Neural progenitor cell (in vitro differentiated cells): Measurements from ENCODE around the gene TMEM263.

Source experiments
- CTCF ChIP-seq: fragments of 200-600 bp; sonication (generic); IDR thresholded peaks from 2 replicates; pipeline ENCODE4 v1.5.1; 2017; ENCODE audit warnings: antibody characterized with exemption, mild to moderate bottlenecking
- EZH2 ChIP-seq: fragments of 200-600 bp; sonication (generic); IDR thresholded peaks from 2 replicates; pipeline ENCODE4 v1.6.1; 2017; ENCODE audit warnings: antibody characterized with exemption, mild to moderate bottlenecking, moderate library complexity

GRCh38 chr12:106913456-106913855 is 42.3 kb upstream of the TMEM263 start:
- no peak for TF ChIP-seq EZH2
- no peak for TF ChIP-seq CTCF
